HG03432 (cell line): ENCODE data around the gene KRTAP22-1.

Experiments used
- ATAC-seq: cut with Tn5 transposase; IDR thresholded peaks from one replicate; pipeline ENCODE4 v1.9.1; 2021; ENCODE audit warnings: mild to moderate bottlenecking, moderate library complexity; ENCODE audit not compliant: unreplicated experiment

Gene KRTAP22-1

DNA sequence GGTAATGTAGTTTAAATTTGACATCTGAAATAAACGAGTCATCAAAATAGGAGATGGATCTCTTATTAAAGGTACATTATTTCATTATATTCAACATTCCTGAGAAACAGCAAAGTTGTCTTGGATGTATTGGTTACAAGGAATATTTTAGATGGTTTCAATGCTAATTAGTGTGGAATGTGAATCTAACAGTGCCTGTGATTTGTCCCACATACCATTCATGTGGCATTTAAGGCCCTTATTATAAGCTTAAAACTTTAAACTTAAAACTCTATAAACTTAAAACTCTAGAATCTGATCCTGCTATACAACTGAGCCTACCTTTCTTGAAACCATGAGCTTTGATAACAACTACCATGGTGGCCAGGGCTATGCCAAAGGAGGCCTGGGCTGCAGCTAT lies at the start of gene KRTAP22-1:
Gene KRTAP22-1, plus strand, starts transcription at position 301 of the 400 bp plus-strand sequence.
- no peak for ATAC-seq

DNA sequence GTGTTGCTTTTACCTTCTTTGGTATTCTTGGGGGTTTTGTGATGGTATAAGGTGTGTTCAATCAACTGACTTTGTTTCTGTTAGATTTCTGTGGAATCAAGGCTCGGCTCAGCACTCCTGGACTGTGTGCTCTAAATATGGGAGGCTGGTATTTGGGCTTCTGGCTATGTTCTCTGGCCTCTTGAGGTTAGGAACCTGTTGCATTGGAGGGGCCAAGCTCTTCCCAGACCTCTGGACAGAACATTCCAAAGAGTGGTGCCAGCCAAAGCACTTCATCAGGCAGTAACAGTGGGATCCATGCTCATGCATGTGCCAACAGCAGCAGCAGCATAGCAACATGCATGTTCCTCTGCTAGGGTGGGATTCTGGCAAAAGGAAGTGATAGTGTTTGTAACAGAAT lies 48.1 kb upstream of the KRTAP22-1 start:
- ATAC-seq, result no peak

DNA sequence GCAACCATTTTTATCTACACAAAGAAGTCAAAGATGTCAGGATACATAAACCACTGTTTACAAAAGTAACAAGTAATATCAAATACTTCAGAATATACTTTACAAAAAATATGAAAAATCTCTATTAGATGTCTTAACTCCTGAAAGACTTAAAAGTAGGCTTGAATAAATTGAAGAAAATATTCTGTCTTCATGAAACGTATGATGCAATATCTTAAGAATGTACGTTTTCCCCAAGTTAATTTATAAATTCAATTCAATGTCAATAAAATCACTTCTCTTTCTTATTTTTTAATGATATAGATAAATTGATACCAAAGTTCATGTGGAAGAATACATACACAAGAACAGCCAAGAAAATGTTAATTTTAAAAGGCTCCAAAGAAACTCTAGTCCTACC lies 45.8 kb upstream of the KRTAP22-1 start:
- no peak for ATAC-seq

DNA sequence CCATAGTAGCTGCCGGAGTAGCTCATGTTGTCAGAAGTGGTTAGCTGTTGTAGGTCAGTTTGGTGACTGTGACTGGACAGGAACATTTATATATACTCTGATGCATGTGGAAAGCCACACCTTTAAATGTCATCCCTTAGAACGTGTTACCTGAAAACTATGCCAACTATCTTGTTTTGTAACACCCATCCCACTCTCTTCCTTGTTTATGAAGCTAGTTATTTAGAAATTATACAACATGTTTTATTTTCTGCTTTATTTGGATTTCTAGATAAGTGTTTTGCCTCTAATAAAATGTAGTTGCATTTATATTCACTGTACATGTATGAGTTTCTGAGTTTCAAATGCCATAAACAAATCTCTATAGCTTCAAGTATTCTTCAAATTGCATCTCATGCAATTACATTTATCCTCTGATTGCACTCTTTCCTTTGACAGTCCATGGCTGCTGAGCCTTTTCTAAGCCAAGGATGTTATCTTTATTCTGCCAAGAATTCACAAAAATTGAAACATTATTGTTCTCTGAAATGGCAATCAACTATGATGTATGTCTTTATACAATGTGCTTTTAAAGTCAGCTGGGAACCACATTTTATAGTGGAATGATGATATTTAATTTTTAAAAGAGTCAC lies 39.5 kb upstream of the KRTAP22-1 start, which contains the start of gene KRTAP19-7:
Gene KRTAP19-7, minus strand, starts transcription at position 51 of the 632 bp plus-strand sequence. Its CDS starts 25 bp downstream, at position 26.
- ATAC-seq, result no peak

DNA sequence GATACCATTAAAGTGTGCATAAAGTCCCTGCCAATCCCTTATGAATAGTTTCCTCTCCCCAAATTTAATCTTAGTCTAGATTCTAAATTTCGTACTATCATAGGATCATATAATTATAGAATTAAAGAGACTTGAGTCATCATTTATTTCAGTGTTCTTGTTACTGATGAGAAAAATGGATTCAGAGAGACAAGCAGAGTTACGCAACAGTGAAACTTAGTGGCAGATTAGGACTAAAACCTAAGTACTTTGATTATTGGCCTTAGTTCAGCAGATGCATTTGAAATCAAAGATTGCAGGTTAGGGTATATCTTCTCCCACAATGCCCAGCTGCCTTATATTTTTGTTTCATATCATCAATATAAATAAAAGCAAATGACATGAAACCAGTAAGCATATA lies 38.9 kb upstream of the KRTAP22-1 start:
- ATAC-seq, result no peak

DNA sequence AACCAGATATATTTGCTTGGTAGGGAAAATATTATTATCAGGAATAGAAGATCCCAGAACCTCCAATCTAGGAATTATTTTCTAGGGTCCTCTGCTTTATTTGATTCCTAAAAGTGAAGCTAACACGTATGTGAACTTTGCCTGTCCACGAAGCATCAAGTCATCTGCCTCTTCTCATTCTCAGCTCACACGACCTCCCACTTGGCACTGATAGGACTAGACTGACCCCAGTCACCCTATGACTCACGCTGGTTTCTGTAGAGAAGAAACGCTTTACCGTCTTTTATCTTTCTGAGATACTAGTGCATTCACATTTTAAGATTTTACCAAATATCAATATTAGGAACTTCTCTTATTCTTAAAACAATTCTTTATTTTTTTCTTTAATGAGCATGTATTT lies 37.8 kb upstream of the KRTAP22-1 start:
- no peak for ATAC-seq

DNA sequence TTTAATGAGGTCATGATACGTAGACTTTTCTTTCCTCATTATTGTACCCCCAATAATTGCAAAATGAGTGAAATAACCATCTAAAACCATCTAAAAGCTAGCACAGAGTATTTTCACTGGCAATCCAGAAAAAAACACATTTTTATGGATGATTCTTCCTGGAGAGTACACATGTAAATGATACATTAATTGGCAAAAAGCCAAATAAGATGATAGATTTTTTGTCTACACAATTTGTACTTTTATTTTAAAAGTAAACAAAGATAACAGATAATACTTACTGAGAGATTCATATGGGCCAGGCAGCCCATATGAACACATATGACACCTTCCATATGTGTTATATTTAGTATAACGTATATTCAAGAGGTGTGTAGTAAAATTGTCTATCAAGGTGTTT lies 37.3 kb upstream of the KRTAP22-1 start:
- no peak for ATAC-seq

DNA sequence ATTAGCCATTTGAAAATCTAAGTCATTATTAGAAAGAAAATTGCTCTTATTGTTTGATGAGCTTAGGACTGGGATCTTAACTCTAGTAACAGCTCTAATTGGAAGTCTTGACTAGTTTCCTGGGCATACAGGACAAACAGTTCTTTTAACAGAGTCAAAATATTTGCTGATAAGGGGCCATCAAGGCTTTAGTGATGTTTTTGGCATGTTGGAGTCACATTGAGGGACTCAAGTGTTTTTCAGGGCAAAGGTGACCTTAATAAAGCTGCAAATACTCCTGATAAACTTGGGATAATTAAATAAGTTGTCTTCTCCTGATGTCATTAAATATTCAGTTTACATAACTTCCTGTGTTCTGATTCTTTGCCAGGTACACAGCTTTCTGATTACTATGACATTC lies 33.3 kb upstream of the KRTAP22-1 start:
- no peak for ATAC-seq

DNA sequence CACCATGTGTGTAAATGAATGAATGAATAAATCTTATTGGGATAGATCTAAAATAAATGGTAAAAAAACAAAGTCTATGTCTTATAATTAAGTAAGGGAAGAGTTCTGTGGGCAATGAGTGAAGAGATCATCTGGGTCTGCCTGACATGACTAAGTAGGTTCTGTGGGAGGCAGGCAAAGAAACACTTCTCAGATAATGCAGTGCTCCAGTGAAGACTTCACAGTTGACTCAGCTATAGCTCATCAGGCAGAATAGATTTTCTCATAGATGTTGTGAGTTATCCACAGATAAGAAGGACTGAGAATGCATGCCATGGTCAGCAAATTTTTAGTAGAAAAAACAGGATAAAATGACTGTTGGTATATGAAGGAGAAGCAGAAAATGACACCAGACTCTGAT lies 23.1 kb upstream of the KRTAP22-1 start:
- ATAC-seq, result no peak

DNA sequence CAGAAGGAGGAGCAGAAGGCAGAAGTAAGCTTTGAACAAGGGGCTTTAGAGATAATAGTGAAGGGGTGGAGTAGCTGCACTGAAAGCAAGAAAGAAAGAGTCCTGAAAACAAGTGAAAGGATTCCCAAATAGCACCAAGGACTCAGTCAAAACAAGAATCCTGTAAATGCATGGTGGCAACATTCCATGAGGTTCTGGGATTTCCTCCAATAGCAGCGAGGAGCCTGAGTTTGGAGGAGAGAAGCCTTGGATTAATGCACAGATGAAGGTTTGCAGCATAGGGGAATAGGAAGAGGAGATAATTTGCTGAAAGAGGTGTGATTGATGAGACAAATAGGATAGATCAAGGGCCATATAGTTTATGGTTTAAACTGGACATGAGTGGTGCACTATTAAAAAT lies 21.5 kb upstream of the KRTAP22-1 start:
- no peak for ATAC-seq

DNA sequence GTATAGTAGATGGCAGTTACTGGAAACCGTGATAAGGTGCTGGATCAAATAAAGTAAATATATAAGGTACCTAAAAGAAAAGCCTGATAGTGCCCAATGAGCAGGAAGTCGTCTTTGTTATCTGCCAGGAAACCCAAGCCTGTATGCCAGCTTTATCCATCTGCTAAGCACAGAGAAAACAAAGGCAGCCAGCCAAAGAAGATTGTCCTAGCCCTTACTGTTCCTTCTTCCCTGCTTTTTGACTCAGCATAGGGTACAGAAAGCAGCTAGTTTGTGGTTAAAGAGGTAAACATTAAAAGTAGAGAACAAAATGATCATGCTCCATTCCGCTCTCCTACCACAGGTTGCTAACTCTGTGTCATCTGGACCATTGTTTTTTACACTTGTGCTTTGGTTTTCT lies 20.8 kb upstream of the KRTAP22-1 start:
- no peak for ATAC-seq

DNA sequence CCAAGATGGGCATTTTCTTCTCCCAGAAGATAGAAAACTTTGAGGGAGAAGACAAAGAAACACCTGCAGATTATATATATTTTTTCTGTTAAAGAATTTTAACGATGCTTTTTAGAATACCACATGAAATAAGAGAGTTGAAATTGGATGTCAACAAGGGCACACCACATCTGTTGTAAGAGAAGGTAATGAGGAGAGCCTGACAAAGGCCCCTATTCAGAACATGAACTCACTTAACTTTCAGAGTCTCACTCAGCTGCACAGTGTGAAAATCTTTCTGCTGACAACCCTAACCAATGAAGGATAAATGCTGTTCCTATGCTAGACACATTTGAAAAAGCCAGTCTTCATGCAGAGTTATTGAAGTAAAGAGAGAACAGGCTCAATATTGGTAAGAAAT lies 18.0 kb upstream of the KRTAP22-1 start:
- no peak for ATAC-seq

DNA sequence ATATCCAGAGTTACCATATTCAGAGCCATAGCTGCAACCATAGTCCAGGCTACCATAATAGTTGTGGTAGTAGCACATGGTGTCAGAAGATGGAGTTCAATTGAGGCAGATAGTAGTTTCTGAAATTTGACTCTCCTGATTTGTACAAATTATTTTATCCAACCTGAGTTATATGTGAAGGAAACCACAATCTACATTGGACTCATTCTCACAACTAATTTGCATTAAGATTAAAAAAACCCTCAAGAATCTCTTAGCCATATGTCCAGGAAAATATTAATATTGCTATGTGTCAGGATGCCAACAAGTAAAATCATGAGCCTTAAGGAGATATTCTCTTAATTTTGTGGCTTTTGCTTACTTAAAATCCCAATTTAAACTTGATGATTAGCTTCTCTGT lies 10.6 kb upstream of the KRTAP22-1 start, which contains the start of gene KRTAP22-2:
Gene KRTAP22-2, minus strand, starts transcription at position 101 of the 400 bp plus-strand sequence.
- ATAC-seq, result no peak

DNA sequence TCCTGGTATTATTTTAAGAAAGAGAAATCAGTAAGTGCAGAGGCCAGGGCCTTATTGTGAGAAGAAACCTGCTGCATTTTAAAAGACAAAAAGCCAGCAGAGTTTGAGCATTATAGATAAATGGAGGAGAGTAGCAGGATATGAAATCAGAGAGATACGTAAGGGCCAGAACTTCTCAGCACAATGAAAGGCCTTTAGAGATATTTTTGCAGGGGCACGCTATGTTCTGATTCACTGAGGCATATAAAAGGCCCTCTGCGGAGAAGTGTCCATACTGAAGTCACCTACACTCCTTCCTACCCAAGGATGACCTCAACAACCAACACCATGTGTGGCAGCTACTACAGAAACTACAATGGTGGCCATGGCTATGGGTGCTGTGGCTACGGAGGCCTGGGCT lies 8.7 kb upstream of the KRTAP22-1 start, which contains the start of gene KRTAP6-3:
Gene KRTAP6-3, plus strand, starts transcription at position 301 of the 400 bp plus-strand sequence. Its CDS starts 6 bp downstream, at position 307.
- ATAC-seq, result no peak

DNA sequence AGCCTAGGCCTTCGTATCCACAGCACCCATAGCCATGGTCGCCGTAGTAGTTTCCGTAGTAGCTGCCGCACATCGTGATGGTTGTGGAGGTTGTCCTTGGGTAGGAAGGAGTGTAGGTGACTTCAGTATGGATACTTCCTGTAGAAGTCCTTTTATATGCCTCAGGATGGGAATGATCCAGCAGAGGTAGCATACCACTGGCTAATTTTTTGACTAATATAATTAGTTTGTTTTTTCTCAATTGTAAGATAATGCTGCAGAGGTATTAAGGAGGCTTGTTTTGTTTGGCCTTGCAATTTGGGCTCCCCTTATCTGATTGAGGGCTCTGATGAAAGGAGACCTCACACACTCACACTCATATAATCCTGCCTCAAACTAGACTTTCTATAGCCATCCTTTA lies 2.1 kb upstream of the KRTAP22-1 start, which contains the start of gene KRTAP6-2:
Gene KRTAP6-2, minus strand, starts transcription at position 101 of the 400 bp plus-strand sequence. Its CDS starts 28 bp downstream, at position 73.
- ATAC-seq, result no peak

DNA sequence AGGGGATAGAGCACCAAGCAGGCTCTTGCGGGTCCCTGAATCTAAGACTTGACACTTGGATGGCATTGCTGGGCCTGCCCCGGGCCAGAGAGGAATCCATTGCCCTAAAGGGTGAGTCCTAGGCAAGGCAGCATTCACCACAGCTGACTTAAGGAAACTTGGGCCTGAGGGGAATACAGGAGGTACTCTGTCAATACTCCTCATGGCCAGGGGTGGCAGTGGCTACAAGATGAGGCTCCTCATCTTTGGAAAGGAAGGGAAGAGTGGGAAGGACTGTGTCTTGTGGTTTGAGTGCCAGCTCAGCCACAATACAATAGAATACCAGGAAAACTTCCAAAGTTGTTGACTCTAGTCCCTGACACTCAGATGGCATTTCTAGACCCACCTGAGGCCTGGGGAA lies 5.1 kb downstream of the KRTAP22-1 start:
- ATAC-seq, result no peak

DNA sequence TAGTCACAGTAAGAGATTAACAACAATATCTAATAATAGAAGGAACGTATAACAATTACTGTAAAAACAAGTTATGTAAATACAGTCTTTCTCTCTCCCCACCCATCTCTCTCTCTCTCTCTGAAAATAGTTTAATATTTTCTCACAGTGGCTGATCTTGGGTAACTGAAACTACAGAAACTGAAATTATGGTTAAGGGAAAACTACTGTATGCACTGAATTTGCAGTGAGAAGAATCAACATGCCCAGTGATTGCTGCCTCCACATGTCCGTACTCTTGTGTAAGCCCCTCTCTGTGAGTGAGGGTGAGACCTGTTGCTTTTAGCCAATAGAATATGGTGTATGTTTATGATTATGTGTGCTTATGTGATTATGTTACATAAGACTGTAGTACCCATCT lies 11.2 kb downstream of the KRTAP22-1 start:
- no peak for ATAC-seq

DNA sequence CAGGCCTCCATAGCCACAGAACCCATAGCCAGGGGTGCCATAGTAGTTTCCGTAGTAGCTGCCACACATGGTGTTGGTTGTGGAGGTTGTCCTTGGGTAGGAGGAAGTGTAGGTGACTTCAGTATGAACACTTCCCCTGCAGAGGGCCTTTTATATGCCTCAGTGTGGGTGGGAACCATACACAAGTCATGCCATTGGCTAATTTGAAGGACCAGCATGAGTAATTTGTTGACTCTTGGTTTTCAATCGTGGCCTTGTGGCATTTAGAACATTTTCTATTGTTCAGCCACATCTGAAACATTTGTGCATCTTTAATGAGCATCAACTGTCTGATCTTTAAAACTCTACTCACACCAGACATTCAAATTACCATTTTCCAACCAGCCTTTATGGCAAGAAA lies 12.9 kb downstream of the KRTAP22-1 start, which contains the start of gene KRTAP6-1:
Gene KRTAP6-1, minus strand, starts transcription at position 95 of the 400 bp plus-strand sequence. Its CDS starts 26 bp downstream, at position 69.
- no peak for ATAC-seq

DNA sequence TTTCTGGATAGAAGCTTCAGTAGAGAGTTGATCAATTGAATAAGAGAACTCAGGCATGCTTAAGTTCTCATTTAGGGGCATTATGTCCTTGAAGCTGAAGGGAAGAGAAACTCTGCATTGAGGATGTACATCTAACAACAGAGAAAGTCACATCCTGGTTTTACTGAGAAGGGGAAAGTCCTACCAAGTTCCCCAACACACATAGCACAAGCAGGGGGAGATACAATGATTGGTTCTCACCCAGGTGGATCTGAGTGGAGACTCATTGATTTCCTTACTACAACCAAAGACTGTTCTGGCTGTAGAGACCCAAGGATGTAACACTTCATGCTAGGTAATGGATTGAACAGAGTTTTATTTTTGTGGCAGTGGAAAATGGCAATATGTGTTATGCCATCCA lies 14.3 kb downstream of the KRTAP22-1 start:
- no peak for ATAC-seq

DNA sequence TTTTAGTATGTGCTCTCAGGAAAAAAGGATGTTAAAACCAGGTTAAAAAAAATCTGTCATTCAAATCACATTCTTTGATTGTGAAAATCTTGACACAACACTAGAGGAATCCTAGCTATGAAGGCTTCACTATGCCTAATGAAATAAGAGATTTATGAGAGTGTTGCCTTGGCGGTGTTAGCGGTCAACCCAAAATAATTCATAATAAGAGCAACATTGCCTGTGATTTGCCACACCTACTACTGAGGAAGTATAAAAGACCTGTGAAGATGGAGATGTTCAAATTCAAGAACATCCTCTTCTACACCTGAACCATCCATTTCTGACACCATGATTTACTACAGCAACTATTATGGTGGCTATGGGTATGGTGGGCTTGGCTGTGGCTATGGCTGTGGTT lies 15.2 kb downstream of the KRTAP22-1 start, which contains the start of gene KRTAP20-1:
Gene KRTAP20-1, plus strand, starts transcription at position 301 of the 400 bp plus-strand sequence. Its CDS starts 30 bp downstream, at position 331.
- no peak for ATAC-seq

DNA sequence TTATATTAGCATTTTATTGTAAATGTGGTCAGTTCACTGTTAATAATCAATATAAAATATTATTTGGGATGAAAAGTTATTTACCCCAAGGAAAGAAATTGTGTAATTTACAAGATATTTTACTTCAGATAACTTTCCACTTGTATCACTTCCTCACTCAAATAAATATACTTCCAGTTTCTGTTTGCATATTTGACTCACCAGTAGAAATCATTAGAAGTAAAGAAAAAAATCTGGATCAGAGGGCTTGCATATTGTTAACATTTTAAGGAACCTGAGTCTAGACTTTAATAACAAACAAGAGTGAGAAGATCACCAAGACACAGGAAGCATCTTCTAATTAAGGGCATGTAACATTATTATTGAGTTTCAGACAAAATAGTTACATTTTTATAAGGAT lies 19.2 kb downstream of the KRTAP22-1 start:
- no peak for ATAC-seq

DNA sequence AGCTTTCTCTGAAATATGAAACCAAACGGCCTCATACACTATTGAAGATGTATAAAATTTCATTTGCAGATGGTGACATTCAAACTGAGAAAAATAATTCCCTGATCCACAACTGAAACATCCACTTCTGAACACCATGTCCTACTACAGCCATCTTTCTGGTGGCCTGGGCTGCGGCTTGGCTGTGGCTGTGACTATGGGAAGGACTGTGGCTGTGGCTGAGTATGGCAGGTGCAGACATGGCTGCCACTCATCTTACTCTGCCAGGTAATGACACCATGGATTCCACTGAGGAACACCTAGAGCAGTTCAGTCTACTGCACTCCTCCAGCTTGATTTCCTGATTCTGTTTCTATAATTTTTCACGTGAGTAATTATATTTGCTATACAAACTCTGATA lies 19.6 kb downstream of the KRTAP22-1 start, which contains the start of gene KRTAP20-4:
Gene KRTAP20-4, plus strand, starts transcription at position 106 of the 400 bp plus-strand sequence.
- no peak for ATAC-seq
